GM18951 (cell line): ENCODE data around the gene ARMH2.

Experiments
- POLR2A ChIP-seq: IDR thresholded peaks from 4 replicates; pipeline ENCODE4 v1.6.1; 2011; ENCODE audit warnings: mild to moderate bottlenecking; ENCODE audit not compliant: insufficient read length, insufficient read depth; ENCODE audit errors: extremely low read depth
- in situ Hi-C: fragments of 300-500 bp; cut with MboI; formaldehyde crosslinking; loops from one replicate; pipeline ENCODE4 v1.12.0; 2022; ENCODE audit warnings: low sequenced_read_pairs, mixed read lengths, inconsistent platforms; ENCODE audit not compliant: unreplicated experiment

ARMH2 gene

GRCh38 chr6:24796616-24797290 is 2.0 kb downstream of the ARMH2 start:
- in situ Hi-C loops, result no loop called here
- no peak for TF ChIP-seq POLR2A

GRCh38 chr6:24795106-24795505 is 3.6 kb downstream of the ARMH2 start:
- TF ChIP-seq POLR2A, result no peak
- in situ Hi-C loops, result no loop called here

GRCh38 chr6:24788031-24788665 is 10.6 kb downstream of the ARMH2 start:
- in situ Hi-C loops, result no loop called here
- no peak for TF ChIP-seq POLR2A

GRCh38 chr6:24780206-24780605 is 18.5 kb downstream of the ARMH2 start:
- in situ Hi-C loops, result no loop called here
- no peak for TF ChIP-seq POLR2A

- in situ Hi-C loops, result no loop called here
- no peak for TF ChIP-seq POLR2A
Measured at GRCh38 chr6:24779416-24780016, 19.2 kb downstream of the ARMH2 start.

- TF ChIP-seq POLR2A, result no peak
- in situ Hi-C loops, result no loop called here
Measured at GRCh38 chr6:24778878-24779277, 19.8 kb downstream of the ARMH2 start.

GRCh38 chr6:24778121-24778520 is 20.6 kb downstream of the ARMH2 start:
- no peak for TF ChIP-seq POLR2A
- in situ Hi-C loops, result no loop called here

- no peak for TF ChIP-seq POLR2A
- in situ Hi-C loops, result no loop called here
Measured at GRCh38 chr6:24777227-24777626, 21.5 kb downstream of the ARMH2 start.

- in situ Hi-C loops, result no loop called here
Measured at GRCh38 chr6:24775520-24776058, 23.1 kb downstream of the ARMH2 start.

GRCh38 chr6:24774696-24775519 is 23.8 kb downstream of the ARMH2 start, which contains the start of gene GMNN:
TSS of gene GMNN (plus strand) at chr6:24774937. CDS start at chr6:24777247, 2,310 bp downstream.
- in situ Hi-C loops, result no loop called here
- TF ChIP-seq POLR2A, result peak; percentile 92

More at GRCh38 chr6:24775520-24776058, 23.1 kb downstream of the ARMH2 start:
- TF ChIP-seq POLR2A, result no peak

GRCh38 chr6:24768361-24768760 is 30.4 kb downstream of the ARMH2 start:
- TF ChIP-seq POLR2A, result no peak
- in situ Hi-C loops, result loop anchor here (10.0 kb wide), 1 partner anchor 184 kb away; no protein-coding TSS in a partner anchor

GRCh38 chr6:24766680-24767462 is 31.8 kb downstream of the ARMH2 start:
- in situ Hi-C loops, result loop anchor here (10.0 kb wide), 1 partner anchor 182 kb away; no protein-coding TSS in a partner anchor
- no peak for TF ChIP-seq POLR2A

GRCh38 chr6:24765968-24766367 is 32.7 kb downstream of the ARMH2 start:
- in situ Hi-C loops, result loop anchor here (10.0 kb wide), 1 partner anchor 181 kb away; no protein-coding TSS in a partner anchor

GRCh38 chr6:24764833-24765828 is 33.6 kb downstream of the ARMH2 start:
- in situ Hi-C loops, result loop anchor here (10.0 kb wide), 1 partner anchor 180 kb away; no protein-coding TSS in a partner anchor
